GM19099 (cell line): ENCODE measurements around the gene CACNB3.

Source experiments
- POLR2A ChIP-seq: IDR thresholded peaks from 3 replicates; pipeline ENCODE4 v1.6.1; 2011; ENCODE audit warnings: low read depth; ENCODE audit not compliant: insufficient read length; ENCODE audit errors: extremely low read depth

Gene CACNB3

DNA sequence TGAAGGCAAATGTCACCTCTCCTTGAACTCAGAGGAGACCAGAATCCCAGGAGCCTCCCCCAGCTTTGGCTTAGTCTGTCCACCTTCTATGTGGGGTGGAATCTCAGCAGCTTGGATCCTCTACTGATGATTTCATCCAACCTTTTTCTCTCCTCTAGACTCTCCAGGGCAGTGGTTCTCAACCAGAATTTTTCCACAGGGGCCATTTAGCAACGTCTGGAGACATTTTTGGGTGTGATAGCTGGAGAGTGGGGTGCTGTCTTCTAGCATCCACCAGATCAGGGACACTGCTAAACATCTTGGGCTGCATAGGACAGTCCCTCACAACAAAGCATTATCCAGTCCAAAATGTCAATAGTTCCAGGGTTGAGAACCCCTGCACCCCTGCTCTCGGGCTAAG, 38.1 kb downstream of the CACNB3 start:
- no peak for TF ChIP-seq POLR2A

DNA sequence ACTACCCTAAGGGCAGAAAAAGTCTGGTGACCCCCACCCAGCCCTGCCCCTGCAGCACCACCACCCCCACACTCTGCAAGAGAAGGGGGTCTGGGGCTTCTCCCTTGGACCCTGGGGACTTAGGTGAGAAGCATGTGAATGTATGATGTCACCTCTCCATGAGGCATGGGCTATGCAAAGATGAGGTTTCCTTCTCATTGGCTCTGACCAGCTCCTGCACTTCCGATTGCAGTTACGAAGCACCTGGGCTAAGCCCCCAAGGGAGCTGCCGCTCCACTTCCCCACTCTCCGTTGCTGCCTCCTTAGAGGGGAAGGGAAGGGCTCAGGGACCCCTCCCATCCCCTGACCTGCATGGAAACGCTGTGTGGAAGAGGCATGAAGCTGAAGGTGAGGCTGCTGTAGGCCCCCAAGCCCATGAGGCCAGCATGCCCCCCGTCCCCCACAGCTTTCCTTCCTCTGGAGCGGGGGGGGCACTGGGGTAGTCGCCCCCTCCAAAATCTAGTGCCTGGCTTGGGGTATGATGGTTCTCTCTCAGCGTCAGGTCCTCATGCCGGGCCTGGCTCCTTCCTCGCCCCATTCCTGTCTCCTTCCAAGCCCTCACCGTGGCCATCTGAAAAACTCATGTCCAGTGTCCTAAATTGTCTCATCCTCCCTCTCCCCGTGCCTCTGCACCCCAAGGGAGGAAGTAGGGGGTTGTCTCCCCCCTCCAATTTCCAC, 39.1 kb downstream of the CACNB3 start:
- TF ChIP-seq POLR2A = no peak

DNA sequence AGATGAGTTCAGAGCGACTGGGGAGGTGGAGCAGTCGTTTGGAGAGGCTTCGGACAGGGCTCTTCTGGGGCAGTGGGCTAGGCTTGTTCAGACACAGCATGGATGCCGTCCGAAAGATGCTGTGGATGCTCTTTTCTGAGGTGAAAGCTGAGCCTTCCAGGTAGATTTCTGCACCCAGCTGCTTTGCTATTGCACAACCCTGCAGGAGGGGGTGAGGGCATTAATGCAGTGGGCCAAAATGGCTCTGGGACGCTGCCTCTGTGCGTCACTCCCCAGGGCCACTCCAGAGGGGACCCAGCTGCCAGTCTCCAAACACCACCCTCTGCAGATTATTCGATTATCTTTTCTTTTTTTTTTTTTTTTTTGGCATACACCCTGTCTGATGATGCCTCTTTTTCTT, 39.7 kb downstream of the CACNB3 start:
- no peak for TF ChIP-seq POLR2A

DNA sequence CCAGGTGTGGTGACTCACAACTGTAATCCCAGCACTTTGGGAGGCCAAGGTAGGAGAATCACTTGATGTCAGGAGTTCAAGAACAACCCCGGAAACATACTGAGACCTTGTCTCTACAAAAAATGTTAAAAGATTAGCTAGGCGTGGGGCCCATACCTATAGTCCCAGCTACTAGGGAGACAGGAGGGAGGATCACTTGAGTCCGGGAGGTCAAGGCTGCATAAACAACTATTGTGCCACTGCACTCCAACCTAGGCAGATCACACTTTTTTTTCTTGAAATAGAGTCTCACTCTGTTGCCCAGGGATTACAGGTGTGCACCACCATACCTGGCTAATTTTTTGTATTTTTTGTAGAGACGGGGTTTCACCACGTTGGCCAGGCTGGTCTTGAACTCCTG, 41.3 kb downstream of the CACNB3 start:
- TF ChIP-seq POLR2A = no peak

DNA sequence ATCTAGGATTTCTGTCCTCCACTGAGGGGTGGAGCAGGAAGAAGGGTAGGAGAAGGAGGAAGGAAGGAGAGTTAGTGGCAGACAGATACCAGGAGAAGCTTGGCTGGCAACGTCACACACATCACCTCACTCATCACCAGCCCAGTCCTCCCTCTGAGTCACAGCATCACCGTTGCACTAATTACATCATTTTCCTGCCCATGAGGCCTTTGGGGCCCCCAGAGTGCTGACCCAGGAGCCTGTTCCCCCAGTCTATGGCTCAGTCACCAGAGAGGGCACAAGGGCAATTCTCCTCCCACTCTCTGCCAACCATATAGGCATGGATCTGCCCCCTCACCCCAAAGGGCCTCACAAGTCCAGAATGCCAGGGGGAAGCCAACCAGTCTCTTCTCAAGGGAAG, 42.8 kb downstream of the CACNB3 start:
- no peak for TF ChIP-seq POLR2A

DNA sequence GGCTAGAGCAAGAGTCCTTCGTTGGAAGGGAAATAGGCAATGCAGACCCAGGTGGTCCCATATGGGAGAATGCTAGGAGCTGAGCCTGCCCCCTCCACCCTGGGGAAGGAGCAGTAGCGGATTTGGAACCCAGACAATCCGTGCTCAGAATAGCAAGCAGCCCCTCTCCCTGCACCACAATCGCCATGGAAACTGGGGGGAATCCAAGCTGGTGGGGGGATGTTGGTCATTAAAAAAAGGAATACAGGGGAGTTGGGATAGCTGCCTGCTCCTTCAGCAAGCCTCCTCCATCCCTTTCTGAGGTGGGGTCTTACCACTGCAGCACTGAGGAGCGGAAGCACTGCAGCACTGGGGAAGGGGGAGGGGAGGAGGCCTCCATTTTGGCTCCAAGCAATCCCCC, 44.5 kb downstream of the CACNB3 start:
- no peak for TF ChIP-seq POLR2A

DNA sequence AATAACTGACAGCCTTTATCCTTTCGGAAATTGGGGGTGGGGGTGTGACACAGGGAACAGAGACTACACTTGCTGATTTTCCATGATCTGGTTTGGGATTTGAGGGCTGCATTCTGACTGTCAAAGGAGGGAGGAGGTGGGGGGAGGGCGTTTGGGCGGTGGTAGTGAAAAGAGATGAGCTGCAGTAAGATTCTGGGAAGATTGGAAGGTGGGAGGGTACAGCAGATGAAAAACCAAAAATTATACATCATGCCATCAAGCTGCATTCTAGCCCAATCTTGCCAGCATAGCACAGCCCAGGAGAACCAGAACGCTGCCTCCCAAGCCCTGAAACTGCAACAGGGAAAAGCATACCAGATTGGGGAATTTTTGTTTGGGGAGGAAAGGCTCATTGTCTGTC, 45.0 kb downstream of the CACNB3 start:
- TF ChIP-seq POLR2A = no peak

DNA sequence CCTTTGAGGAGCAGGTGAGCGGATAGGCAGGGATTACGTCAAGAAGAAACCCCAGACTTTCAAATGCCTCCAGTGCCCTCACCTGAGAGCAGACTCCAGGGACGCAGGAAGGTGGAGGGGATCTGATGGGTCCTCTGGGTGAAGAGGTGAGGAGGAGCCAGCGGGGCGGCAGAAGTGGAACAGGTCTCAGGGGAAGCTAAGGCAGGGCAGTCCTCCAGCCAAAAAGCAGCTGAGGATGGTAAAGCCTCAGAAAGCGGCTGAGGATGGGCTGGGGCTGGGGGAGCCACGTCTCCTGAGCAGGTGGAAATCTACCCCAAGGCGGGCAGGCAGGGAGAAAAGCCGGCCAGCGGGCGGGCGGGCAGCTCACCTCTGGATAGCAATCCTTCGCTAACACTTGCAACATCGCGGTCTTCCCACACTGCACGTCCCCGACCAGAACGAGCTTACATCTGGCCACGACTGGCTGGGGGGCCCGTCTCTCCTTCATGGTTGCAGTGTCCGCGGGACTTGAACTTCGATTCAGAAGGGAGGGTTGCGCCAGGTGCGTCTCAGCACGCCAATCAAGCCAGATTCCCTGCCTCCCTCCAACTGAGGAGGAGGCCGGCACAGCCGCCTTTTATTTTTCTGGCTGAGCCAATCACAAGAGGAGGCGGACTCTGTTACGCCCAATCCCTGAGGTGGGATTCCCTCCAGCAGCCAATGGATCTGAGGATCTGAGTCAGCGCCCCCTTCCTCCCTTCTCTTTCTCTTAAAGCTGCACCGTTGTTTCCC, 47.2 kb downstream of the CACNB3 start, which contains the start of gene RND1:
Gene RND1, minus strand, starts transcription at position 590 of the 771 bp plus-strand sequence. Its CDS starts 103 bp downstream, at position 487.
- TF ChIP-seq POLR2A = peak; percentile 99

DNA sequence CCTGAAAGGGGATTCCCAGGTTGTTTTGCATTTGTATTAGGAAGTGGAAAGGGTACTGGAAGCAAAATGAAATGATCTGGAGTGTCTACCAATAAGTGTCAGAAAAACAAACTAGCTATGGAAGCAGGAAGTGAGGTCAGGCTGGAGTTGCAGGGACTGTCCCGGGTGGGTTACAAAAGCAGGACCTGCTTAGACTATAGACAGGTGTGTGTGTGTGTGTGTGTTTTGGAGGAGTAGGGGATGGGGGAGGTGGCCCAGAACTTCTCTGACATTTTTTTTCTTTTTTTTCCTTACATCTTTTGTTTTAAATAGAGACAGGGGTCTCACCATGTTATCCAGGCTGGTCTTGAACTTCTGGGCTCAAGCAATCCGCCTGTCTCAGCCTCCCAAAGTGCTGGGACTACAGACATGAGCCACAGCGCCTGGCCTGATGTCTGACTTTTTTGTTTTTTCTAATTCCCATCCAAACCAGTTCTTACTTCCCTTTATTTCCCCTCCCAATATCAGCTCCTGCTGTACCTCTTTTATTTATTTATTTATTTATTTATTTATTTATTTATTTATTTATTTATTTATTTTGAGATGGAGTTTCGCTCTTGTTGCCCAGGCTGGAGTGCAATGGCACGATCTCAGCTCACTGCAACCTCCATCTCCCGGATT, 47.9 kb downstream of the CACNB3 start:
- TF ChIP-seq POLR2A = no peak

DNA sequence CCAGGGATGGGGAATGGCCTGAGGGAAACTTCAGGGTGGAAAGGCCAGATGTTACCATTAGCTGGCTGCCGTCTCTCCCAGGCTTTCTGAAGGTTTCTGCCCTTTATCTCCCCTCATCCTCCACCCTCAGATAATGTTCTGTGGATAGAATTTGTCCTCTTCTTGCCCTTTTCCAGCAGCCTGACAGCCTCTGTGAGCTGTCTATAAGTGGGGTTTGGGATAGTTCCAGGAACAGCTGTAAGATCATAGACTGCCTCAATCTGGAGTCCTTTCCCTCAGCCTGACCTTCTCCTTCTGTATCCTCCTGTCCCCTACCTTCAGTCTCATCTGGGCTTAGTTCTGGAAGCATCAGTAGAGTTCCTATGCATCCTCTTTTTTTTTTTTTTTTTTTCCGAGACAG, 50.2 kb downstream of the CACNB3 start:
- TF ChIP-seq POLR2A = no peak

DNA sequence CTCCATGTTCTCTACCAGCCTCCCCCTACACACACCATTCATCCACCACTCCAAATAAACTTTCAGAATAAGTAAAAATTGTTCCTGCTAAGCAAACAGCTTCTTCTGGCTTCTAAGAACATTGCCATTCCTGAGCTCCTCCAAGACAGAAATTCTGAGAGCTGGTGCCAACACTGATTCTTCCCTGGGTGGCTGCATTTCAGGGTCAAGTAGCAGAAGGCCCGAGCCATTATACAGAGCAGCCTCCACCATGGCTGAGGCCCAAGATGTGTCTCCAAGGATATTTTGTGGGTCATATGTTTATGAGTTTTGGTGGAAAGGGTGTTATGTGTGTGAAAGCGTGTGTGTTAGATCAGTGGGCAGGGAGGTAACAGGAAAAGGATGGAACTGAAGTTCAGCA, 50.9 kb downstream of the CACNB3 start:
- TF ChIP-seq POLR2A = no peak

DNA sequence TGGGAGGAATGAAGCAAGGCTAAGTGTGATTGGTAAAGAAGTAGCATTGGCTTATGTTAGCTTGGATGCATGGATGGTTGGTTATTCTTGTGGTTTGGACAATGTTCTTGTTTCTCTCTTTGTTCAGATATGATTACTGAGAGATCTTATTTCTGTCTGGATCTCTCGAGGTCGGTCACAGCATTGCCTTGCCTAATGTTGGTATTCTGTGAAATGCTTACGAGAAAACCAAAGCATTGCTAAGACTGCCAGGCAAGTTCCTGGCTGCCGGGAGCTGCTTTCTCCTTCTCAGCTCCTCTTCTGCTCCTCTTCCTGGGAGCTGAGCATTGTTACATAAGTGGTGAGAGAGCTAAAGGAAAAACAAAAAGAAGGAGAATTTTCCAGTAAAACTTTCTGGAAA, 54.8 kb downstream of the CACNB3 start:
- TF ChIP-seq POLR2A = no peak

DNA sequence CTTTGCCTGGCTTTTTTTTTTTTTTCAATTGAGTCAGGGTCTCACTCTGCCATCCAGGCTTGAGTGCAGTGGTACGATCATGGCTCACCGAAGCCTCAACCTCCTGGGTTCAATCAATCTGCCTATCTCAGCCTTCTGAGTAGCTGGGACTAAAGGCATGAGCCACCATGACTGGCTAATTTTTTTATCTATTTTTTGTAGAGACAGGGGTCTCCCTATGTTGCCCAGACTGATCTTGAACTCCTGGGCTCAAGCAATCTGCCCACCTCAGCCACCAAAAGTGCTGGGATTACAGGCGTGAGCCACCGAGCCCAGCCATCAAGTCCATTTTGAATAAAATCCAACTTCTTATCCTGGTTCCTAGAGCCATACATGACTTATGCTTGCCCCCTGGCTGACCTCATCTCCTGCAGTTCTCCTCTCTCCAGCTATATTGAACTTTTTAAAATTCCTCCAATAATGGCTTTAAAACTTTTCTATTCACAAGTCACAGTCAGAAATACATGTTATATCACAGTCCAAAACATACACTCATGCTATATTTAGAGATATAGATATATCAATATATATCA, 57.7 kb downstream of the CACNB3 start:
- TF ChIP-seq POLR2A = no peak
